Measurements from ENCODE around the gene SYNE1. TPM values are rescaled to one million over a fixed set of nuclear protein-coding genes. Genes with fewer than 3 reads are reported as not detected.
A peak's percentile ranks its signal among the peaks of the same experiment; 100 is the strongest.
"Not testable (repeated sequence)": the region's sequence is repeated elsewhere in the genome, so short reads cannot be mapped to it uniquely, and the experiment has no call there.

The SYNE1 gene
- total RNA-seq, 2 donors from 2014 or later = 26.0 to 46.7 TPM

GRCh38 chr6:152353440-152353839 lies 283.7 kb downstream of the SYNE1 start:
- no peaks in the 10 kb centered on the region for H3K4me1 Mint-ChIP-seq
- H3K4me3 Mint-ChIP-seq = no peak overlapping the region
- no peak overlapping the region for H3K27ac Mint-ChIP-seq
- no peak for ATAC-seq (replicated peaks)
- peaks cover 4% of the 10 kb centered on the region for H3K27me3 Mint-ChIP-seq
- no peaks in the 10 kb centered on the region for H3K36me3 Mint-ChIP-seq (ENCODE audit: low read depth)
- H3K9me3 Mint-ChIP-seq = no peaks in the 10 kb centered on the region

- no peaks in the 10 kb centered on the region for H3K9me3 Mint-ChIP-seq
- H3K36me3 Mint-ChIP-seq (ENCODE audit: low read depth) = no peaks in the 10 kb centered on the region
- no peak overlapping the region for H3K27ac Mint-ChIP-seq
- H3K4me3 Mint-ChIP-seq = no peak overlapping the region
- ATAC-seq (replicated peaks) = no peak
- no peaks in the 10 kb centered on the region for H3K4me1 Mint-ChIP-seq
- peaks cover 4% of the 10 kb centered on the region for H3K27me3 Mint-ChIP-seq
Measured at GRCh38 chr6:152351742-152352141, 285.4 kb downstream of the SYNE1 start.

GRCh38 chr6:152351110-152351509 lies 286.1 kb downstream of the SYNE1 start:
- no peak for ATAC-seq (replicated peaks)
- Mint-ChIP-seq H3K27ac (no peak overlapping the region), H3K36me3 (ENCODE audit: low read depth) (no peaks in the 10 kb centered on the region), H3K27me3 (peaks cover 4% of the 10 kb centered on the region), H3K9me3 (no peaks in the 10 kb centered on the region), H3K4me3 (no peak overlapping the region), H3K4me1 (no peaks in the 10 kb centered on the region)

GRCh38 chr6:152348116-152348515 lies 289.0 kb downstream of the SYNE1 start:
- peaks cover 4% of the 10 kb centered on the region for H3K27me3 Mint-ChIP-seq
- no peaks in the 10 kb centered on the region for H3K36me3 Mint-ChIP-seq (ENCODE audit: low read depth)
- no peak for ATAC-seq (replicated peaks)
- no peak overlapping the region for H3K4me3 Mint-ChIP-seq
- no peak overlapping the region for H3K27ac Mint-ChIP-seq
- no peaks in the 10 kb centered on the region for H3K9me3 Mint-ChIP-seq
- no peaks in the 10 kb centered on the region for H3K4me1 Mint-ChIP-seq

- no peak for ATAC-seq (replicated peaks)
- Mint-ChIP-seq H3K27ac (no peak overlapping the region), H3K4me1 (no peaks in the 10 kb centered on the region), H3K4me3 (no peak overlapping the region), H3K9me3 (no peaks in the 10 kb centered on the region), H3K36me3 (ENCODE audit: low read depth) (no peaks in the 10 kb centered on the region), H3K27me3 (no peaks in the 10 kb centered on the region)
Measured at GRCh38 chr6:152343735-152344360, 293.3 kb downstream of the SYNE1 start.

GRCh38 chr6:152341596-152341995 lies 295.6 kb downstream of the SYNE1 start:
- Mint-ChIP-seq H3K27me3 (peaks cover 3% of the 10 kb centered on the region), H3K4me1 (no peaks in the 10 kb centered on the region), H3K36me3 (ENCODE audit: low read depth) (no peaks in the 10 kb centered on the region), H3K4me3 (no peak overlapping the region), H3K27ac (no peak overlapping the region), H3K9me3 (no peaks in the 10 kb centered on the region)
- ATAC-seq (replicated peaks) = no peak

- Mint-ChIP-seq H3K36me3 (ENCODE audit: low read depth) (no peaks in the 10 kb centered on the region), H3K27ac (no peak overlapping the region), H3K4me1 (no peaks in the 10 kb centered on the region), H3K4me3 (no peak overlapping the region), H3K9me3 (no peaks in the 10 kb centered on the region), H3K27me3 (peaks cover 3% of the 10 kb centered on the region)
- peak; percentile 58 for ATAC-seq (replicated peaks)
Measured at GRCh38 chr6:152338335-152339125, 298.6 kb downstream of the SYNE1 start.

- no peak overlapping the region for H3K4me3 Mint-ChIP-seq
- H3K36me3 Mint-ChIP-seq (ENCODE audit: low read depth) = no peaks in the 10 kb centered on the region
- peaks cover 3% of the 10 kb centered on the region for H3K27me3 Mint-ChIP-seq
- H3K9me3 Mint-ChIP-seq = no peaks in the 10 kb centered on the region
- ATAC-seq (replicated peaks) = no peak
- no peaks in the 10 kb centered on the region for H3K4me1 Mint-ChIP-seq
- no peak overlapping the region for H3K27ac Mint-ChIP-seq
Measured at GRCh38 chr6:152334555-152334954, 302.6 kb downstream of the SYNE1 start.

- ATAC-seq (replicated peaks) = no peak
- Mint-ChIP-seq H3K4me3 (no peak overlapping the region), H3K36me3 (ENCODE audit: low read depth) (no peaks in the 10 kb centered on the region), H3K9me3 (no peaks in the 10 kb centered on the region), H3K27ac (no peak overlapping the region), H3K27me3 (no peaks in the 10 kb centered on the region), H3K4me1 (no peaks in the 10 kb centered on the region)
Measured at GRCh38 chr6:152330961-152331360, 306.2 kb downstream of the SYNE1 start.

GRCh38 chr6:152329638-152330448 lies 307.3 kb downstream of the SYNE1 start:
- no peak for ATAC-seq (replicated peaks)
- Mint-ChIP-seq H3K4me3 (no peak overlapping the region), H3K27ac (no peak overlapping the region), H3K9me3 (no peaks in the 10 kb centered on the region), H3K36me3 (ENCODE audit: low read depth) (no peaks in the 10 kb centered on the region), H3K27me3 (no peaks in the 10 kb centered on the region), H3K4me1 (no peaks in the 10 kb centered on the region)

GRCh38 chr6:152328200-152328599 lies 309.0 kb downstream of the SYNE1 start:
- not testable (repeated sequence) for H3K4me1 Mint-ChIP-seq; ATAC-seq (replicated peaks); H3K27me3 Mint-ChIP-seq; H3K27ac Mint-ChIP-seq; H3K9me3 Mint-ChIP-seq; H3K36me3 Mint-ChIP-seq (ENCODE audit: low read depth); H3K4me3 Mint-ChIP-seq

- Mint-ChIP-seq H3K36me3 (ENCODE audit: low read depth) (no peaks in the 10 kb centered on the region), H3K27me3 (peaks cover 11% of the 10 kb centered on the region), H3K9me3 (no peaks in the 10 kb centered on the region), H3K4me3 (no peak overlapping the region), H3K27ac (no peak overlapping the region), H3K4me1 (no peaks in the 10 kb centered on the region)
- no peak for ATAC-seq (replicated peaks)
Measured at GRCh38 chr6:152323376-152323775, 313.8 kb downstream of the SYNE1 start.

GRCh38 chr6:152318278-152318677 lies 318.9 kb downstream of the SYNE1 start:
- ATAC-seq (replicated peaks) = no peak
- Mint-ChIP-seq H3K27ac (no peak overlapping the region), H3K36me3 (ENCODE audit: low read depth) (no peaks in the 10 kb centered on the region), H3K4me1 (peaks cover 4% of the 10 kb centered on the region), H3K9me3 (no peaks in the 10 kb centered on the region), H3K27me3 (peaks cover 11% of the 10 kb centered on the region), H3K4me3 (no peak overlapping the region)

GRCh38 chr6:152316024-152316423 lies 321.1 kb downstream of the SYNE1 start:
- no peak overlapping the region for H3K4me3 Mint-ChIP-seq

GRCh38 chr6:152314483-152314832 lies 322.7 kb downstream of the SYNE1 start:
- Mint-ChIP-seq H3K4me1 (peaks cover 12% of the 10 kb centered on the region), H3K9me3 (no peaks in the 10 kb centered on the region), H3K4me3 (no peak overlapping the region), H3K27me3 (peaks cover 5% of the 10 kb centered on the region), H3K27ac (no peak overlapping the region), H3K36me3 (ENCODE audit: low read depth) (no peaks in the 10 kb centered on the region)
- ATAC-seq (replicated peaks) = no peak

More at GRCh38 chr6:152316024-152316423, 321.1 kb downstream of the SYNE1 start:
- Mint-ChIP-seq H3K4me1 (peaks cover 4% of the 10 kb centered on the region), H3K9me3 (no peaks in the 10 kb centered on the region), H3K27ac (no peak overlapping the region), H3K27me3 (peaks cover 5% of the 10 kb centered on the region), H3K36me3 (ENCODE audit: low read depth) (no peaks in the 10 kb centered on the region)
- ATAC-seq (replicated peaks) = no peak

Measured in activated T-helper 17 cell treated with anti-CD3 and anti-CD28 coated beads, Interleukin-2, amount 50 U/mL, for 72 hours (primary cell).